Small intestine (tissue), 7 donors: ENCODE data around the gene AMPD3. TPM values are rescaled to one million over a fixed set of nuclear protein-coding genes. Genes with fewer than 3 reads are reported as not detected.
A peak's percentile ranks its signal among the peaks of the same experiment; 100 is the strongest.

Experiments
- DNase-seq, 2 donors: peaks; one replicate each; pipeline versions ENCODE4 v3.0.0 to v3.0.0-alpha.2; 2013
- FAIRE-seq: peaks from 2 replicates; lab custom pipeline; 2012; peaks lifted over from hg19 to GRCh38; lab: Jason Lieb, UNC
- H3K27ac ChIP-seq, 3 donors: one replicate each; pipeline ENCODE4 v1.5.1; 2013; ENCODE audit warnings: low read length in 2 of 3, mild to moderate bottlenecking in 2 of 3, control low read depth in 1 of 3, inconsistent platforms in 1 of 3, low read depth in 1 of 3, moderate library complexity in 1 of 3
- H3K27me3 ChIP-seq, 3 donors: one replicate each; pipeline ENCODE4 v1.6.1; 2013; ENCODE audit warnings: low read length in 3 of 3, inconsistent platforms in 1 of 3; ENCODE audit not compliant: control insufficient read depth in 3 of 3, insufficient read depth in 3 of 3
- H3K36me3 ChIP-seq, 3 donors: one replicate each; pipeline ENCODE4 v1.6.1; 2013; ENCODE audit warnings: low read length in 3 of 3, inconsistent platforms in 1 of 3, low read depth in 1 of 3, mild to moderate bottlenecking in 1 of 3, moderate library complexity in 1 of 3; ENCODE audit not compliant: control insufficient read depth in 3 of 3, insufficient read depth in 2 of 3
- H3K4me1 ChIP-seq, 3 donors: one replicate each; pipeline ENCODE4 v1.6.1; 2013; ENCODE audit warnings: low read length in 2 of 3, inconsistent platforms in 1 of 3, low read depth in 1 of 3, mild to moderate bottlenecking in 1 of 3, moderate library complexity in 1 of 3; ENCODE audit not compliant: control insufficient read depth in 3 of 3, insufficient read depth in 2 of 3
- H3K4me3 ChIP-seq, 3 donors: one replicate each; pipeline ENCODE4 v1.5.1; 2013; ENCODE audit warnings: low read length in 3 of 3, control low read depth in 1 of 3, inconsistent platforms in 1 of 3, low read depth in 1 of 3, mild to moderate bottlenecking in 1 of 3, moderate library complexity in 1 of 3
- H3K9me3 ChIP-seq, 2 donors: one replicate each; pipeline ENCODE4 v1.6.1; 2013; ENCODE audit warnings: low read depth in 1 of 2, low read length in 1 of 2; ENCODE audit not compliant: control insufficient read depth in 2 of 2, insufficient read depth in 1 of 2
- WGBS, 3 donors: extraction: QIAGEN DNeasy Blood & Tissue Kit; methylation state at CpG; one replicate each; pipeline ENCODE4 v1.1.7; 2013; 5-methylcytosine and 5-hydroxymethylcytosine counted together
- polyA plus RNA-seq, 4 donors: library from polyadenylated mRNA; stranded (reverse) in 3 of 4; unstranded in 1 of 4; fragments of 200-250 nt in 3 of 4; fragments of 120-200 nt in 1 of 4; gene quantifications; one replicate each; pipeline versions ENCODE4 v1.2.1 to v1.2.3, GENCODE V29; 2013
- donor health status: healthy with polysubstance abuse.
- donor health status: control.
- donor health status: control.
- donor health status: Bipolar disorder and iron deficiency.
- donor health status: healthy.

The AMPD3 gene
- polyA plus RNA-seq, 4 donors: 2.7 to 5.1 (median 3.6) TPM

DNA sequence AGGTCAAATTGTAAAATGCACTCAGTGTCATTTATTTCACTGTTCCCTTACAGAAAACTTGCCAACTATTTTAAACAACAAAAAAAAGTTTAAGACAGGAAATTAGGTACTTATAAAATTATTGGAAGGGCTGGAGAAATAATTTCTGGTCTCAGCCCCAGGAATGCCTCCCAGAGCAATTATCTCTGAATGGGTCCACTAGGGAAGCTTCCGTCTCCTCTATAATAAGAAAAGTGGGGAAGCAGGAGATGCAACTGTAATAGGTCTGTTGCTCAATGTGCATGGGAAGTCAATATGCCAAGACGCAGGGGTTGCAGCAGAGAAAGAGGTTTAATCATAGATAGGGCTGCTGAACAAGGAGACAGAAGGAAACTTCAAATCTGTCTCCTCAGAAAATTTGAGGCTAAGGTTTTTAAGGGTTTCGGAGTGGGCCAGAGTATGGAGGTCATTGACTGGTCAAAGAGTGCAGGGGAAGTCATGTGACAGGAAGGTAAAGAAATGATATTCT lies 96.8 kb downstream of the AMPD3 start:
- no peak for DNase-seq
- Histone ChIP-seq H3K36me3 (no peaks in the 10 kb centered on the region), H3K27me3 (no peaks in the 10 kb centered on the region), H3K4me1 (peaks cover 0 to 2% (median 0%) of the 10 kb centered on the region in 3 donors), H3K4me3 (no peak overlapping the region), H3K27ac (no peak overlapping the region), H3K9me3 (peaks cover 0 to 4% of the 10 kb centered on the region in 2 donors)
- 91 to 95% (median 95%) methylated on average over 3 of the region's 3 CpGs for WGBS, 3 donors
- no peak for FAIRE-seq

DNA sequence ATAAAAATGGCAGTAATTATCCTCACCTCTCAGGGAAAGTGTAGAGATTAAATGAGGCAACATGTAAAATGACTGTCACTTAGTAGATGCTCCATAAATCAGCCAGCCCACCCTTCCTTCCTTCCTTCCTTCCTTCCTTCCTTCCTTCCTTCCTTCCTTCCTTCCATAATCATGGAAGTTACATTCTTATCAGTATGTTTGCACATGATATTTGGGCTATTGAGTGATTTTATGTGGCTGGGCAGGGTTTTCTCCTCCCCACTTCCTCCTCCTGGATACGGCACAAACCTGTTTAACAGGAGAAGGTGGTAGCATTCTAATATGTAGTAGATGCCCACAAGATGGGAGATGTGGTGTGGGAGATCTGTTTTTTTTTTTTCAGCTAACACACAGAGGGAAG lies 101.5 kb downstream of the AMPD3 start:
- H3K27me3 ChIP-seq: no peaks in the 10 kb centered on the region
- DNase-seq: peak in 1 of 2 donors; percentile 22
- H3K9me3 ChIP-seq: peaks cover 0 to 4% of the 10 kb centered on the region in 2 donors
- H3K4me3 ChIP-seq: no peak overlapping the region
- no peaks in the 10 kb centered on the region for H3K36me3 ChIP-seq
- peaks cover 5 to 10% (median 6%) of the 10 kb centered on the region in 3 donors for H3K4me1 ChIP-seq
- 17 to 42% (median 29%) methylated on average over 1 of the region's 1 CpG for WGBS, 3 donors
- no peak overlapping the region for H3K27ac ChIP-seq
- no peak for FAIRE-seq

Other genes with a start within 250 kb of the AMPD3 start
- 10 to 100 TPM; 10.0 to 50.5 (median 15.1) TPM for gene SBF2, start 161.0 kb upstream of the AMPD3 start, polyA plus RNA-seq
- gene ADM, start 150.2 kb upstream of the AMPD3 start, polyA plus RNA-seq: 10 to 100 TPM in 3 of 4 donors, 1 to 10 TPM in 1; 8.0 to 36.3 (median 28.7) TPM
- gene RNF141, start 85.9 kb downstream of the AMPD3 start, polyA plus RNA-seq: 10 to 100 TPM; 13.2 to 35.6 (median 20.0) TPM
- 100 to 1,000 TPM in 1 of 4 donors, 10 to 100 TPM in 1, 1 to 10 TPM in 2; 1.1 to 119 (median 16.4) TPM for gene LYVE1, start 113.4 kb downstream of the AMPD3 start, polyA plus RNA-seq
- 1 to 10 TPM in 3 of 4 donors, under 1 TPM in 1; 0.45 to 9.0 (median 3.0) TPM for gene IRAG1, start 238.5 kb downstream of the AMPD3 start, polyA plus RNA-seq